Activated CD4-positive, alpha-beta T cell treated with anti-CD3 and anti-CD28 coated beads, Interleukin-2, amount 50 U/mL, for 48 hours (primary cell): ENCODE measurements around the gene HS6ST2.

Experiments used
- DNase-seq, 2 experiments: peaks; one replicate each; pipeline ENCODE4 v3.0.0-alpha.2; 2020

The HS6ST2 gene

GRCh38 chrX:132786217-132786616, 172.2 kb downstream of the HS6ST2 start:
- DNase-seq: no peak

DNA sequence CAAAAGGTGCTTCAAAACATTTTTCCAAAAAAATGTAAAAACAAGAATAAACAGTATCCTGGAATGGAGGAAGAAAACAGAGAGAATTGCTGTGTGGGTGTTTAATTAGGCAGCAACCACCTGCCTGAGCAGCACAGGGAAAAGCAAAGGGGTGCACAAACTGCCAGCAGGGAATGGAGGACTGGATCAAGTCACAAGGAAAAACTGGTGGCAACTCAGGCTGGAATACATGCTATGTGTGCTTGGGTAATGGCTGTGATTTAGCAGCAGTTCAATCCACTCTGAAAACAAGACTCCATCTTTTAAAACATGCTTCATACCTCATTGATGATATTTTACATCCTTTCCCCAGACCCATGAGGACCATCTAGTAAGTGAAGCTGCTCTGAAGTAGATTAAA, 179.5 kb downstream of the HS6ST2 start:
- DNase-seq: no peak

GRCh38 chrX:132776486-132777210, 181.8 kb downstream of the HS6ST2 start:
- DNase-seq: no peak

GRCh38 chrX:132775263-132775823, 183.1 kb downstream of the HS6ST2 start:
- DNase-seq: peak in 1 of 2 experiments; percentile 7

DNA sequence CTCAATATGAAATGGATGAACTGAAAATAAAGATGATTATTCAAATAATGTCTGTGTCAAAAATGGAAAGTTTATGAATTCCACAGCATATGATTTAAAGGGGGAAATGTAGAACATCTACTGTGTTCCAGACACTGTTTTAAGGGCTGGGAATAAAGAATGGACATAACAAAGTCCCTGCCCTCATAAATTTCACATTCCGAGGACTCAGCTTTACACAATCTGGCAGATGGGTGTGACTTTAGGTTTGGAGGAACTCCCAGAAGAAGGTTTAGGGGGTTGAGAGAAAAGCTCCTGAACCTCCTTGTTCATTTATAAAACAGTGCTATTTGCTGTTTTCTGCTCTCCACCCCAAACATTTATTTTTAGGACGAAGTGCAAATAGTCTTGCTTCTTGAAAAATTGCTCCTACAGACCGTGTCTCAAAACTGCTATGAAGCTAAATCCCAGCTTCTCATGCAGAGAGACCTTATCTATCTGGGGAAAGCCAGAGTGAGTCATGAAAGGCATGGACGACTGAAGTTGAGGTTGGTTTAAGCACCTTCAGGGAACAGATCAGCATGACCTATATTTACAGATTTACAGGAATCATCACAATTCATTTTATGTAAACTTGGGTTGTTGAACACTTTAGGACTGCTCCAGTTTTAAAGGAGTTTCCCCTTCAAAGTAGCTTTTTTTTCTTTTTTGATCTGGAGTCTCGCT, 184.3 kb downstream of the HS6ST2 start:
- DNase-seq: no peak

DNA sequence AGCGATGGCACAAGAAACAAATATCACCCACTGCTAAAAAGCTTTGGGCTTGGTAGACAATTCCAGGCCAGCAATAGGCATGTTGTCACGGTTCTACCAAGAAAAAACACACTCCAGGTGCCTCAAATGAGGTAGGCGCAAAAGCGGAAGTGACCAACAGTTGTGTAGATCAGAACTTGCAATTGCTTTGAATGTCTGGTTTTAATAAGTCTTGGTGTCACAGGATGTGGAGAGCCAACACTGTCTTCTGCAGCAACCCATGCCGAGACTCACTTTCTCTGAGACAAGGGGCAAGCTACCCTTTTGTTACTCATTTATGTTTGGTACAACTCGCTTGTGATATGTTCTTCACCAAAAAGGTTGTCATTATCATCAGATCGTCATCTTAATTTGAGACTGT, 188.8 kb downstream of the HS6ST2 start:
- no peak for DNase-seq

GRCh38 chrX:132766452-132766851, 192.0 kb downstream of the HS6ST2 start:
- DNase-seq: no peak

DNA sequence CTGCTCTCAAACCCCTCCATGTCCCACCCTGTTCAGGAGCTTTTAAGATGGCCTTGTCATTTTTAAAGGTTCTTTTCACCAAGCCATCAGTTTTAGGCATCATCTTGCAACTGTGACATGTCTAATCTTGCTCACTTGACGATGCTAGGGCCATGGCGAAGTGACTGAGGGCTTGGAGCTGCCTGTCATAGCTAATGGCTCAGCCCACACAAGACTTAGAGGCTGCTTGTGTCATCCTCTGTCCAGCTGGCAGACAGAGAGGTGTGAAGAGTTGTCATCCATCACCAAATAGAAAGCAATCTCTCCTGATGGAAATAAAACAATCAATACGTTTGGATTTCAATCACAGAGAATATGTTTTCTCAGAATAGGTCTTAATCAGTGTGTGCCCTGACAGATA, 194.9 kb downstream of the HS6ST2 start:
- no peak for DNase-seq

DNA sequence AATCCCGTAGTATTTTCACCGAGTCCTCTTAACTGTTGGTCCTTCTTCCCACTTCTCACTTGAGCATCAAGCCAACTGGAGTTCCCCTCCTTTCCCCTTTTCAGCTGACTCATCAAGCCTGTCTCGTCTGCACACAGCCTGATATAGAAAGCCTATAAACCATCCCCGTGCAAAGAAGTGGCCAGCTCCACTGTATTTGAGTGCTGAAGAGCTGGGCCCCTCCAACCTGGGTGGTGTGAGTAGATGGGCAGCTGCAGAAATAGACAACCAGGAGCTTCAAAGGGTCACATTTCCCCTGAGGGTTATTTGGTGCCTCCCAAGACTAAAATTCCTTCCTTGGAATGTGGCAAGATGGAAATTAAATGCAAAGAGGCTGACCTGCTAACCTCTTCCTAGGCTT, 199.7 kb downstream of the HS6ST2 start:
- no peak for DNase-seq

- DNase-seq: no peak
Observed at GRCh38 chrX:132757066-132757623, 201.3 kb downstream of the HS6ST2 start.

GRCh38 chrX:132756439-132756838, 202.0 kb downstream of the HS6ST2 start:
- no peak for DNase-seq

GRCh38 chrX:132751063-132751690, 207.3 kb downstream of the HS6ST2 start:
- no peak for DNase-seq

DNA sequence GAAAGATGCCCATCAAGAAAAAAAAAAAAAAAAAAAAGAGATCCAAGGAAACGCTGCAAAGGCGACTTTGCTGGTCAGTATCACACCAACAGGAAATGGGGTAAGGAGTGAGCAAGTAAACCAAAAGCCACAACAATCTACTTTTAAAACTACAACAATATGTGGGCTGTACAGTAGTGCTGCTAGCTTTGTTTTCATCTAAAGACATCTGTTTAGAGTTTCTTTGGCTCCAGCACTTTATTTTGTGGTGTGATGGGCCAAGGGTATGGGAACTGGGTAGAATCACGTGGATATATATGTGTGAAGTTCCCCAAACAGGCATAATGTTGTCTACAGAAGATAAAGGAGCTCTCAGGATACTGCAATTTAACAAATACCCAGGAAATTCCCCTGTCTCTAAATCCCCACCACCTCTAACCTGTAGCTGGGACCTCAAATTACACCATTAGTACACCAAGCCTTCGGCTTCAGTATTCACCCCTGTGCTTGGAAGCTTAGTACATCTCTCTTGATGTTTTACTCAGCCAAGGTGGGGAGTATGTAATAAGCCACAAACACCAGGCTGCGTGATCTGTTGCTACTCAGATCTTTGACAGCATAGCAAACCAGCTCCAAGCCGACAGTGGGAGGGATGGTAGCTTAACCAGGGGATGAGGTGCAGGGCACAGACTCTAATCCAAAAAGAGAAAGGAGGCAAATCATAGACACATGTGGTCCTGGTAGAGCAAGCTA, 207.9 kb downstream of the HS6ST2 start:
- DNase-seq: no peak

DNA sequence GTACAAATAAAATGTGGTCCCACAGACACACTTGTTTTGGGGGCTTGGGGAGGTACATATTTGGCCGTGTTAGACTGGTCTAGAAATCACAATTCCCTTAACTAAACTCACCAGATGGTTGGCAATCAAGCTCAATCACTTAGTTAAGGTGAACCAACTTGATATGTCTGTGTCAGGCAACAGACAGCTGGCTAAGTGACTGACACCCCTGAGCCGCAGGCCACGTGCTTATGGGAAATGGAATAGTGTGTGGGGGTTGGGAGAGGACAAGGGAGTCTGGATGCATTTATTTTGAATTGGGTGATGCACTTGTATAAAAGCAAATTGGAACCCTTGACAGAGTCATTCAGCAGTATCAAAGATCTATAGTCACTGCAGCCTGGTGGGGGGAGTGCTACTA, 209.0 kb downstream of the HS6ST2 start:
- no peak for DNase-seq

- no peak for DNase-seq
Observed at GRCh38 chrX:132748909-132749308, 209.5 kb downstream of the HS6ST2 start.

DNA sequence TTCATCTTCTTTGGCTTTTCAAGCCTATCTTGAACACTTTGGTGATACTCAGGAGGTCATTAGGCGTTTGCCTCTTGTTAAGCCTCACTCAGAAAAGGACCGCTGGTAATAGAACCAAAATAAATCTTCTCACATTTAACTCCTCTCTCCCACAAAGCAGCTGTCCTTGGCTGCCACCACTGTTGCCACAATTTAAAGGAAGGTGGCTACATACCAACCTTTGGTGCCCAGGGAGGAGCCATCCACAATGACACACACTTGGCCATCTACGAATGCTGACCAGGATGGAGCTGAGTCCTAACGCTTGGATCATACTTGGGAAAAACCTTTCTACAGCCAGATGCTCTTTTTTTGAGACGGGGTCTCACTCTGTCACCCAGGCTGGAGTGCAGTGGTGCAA, 210.2 kb downstream of the HS6ST2 start:
- DNase-seq: no peak

DNA sequence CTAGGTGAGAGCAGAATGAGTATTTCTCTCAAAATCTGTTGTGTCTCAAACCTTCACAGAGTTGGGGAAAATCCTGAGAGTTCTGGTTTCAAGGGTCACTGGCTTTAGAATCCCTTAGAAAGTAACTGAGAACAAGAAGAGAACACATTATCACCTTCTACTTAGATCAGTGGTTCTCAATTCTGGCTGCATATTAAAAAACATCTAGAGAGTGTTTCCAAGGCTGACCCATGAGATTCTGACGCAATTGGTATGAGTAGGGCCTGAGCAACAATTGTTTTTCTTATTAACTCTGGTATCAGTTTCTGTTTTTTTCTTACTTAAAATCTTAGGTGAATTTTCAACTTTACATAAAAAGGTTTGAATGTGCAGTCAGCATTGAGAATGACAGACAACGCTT, 212.8 kb downstream of the HS6ST2 start:
- no peak for DNase-seq

GRCh38 chrX:132744470-132744869, 214.0 kb downstream of the HS6ST2 start:
- no peak for DNase-seq

GRCh38 chrX:132743086-132743485, 215.3 kb downstream of the HS6ST2 start:
- DNase-seq: no peak

GRCh38 chrX:132742246-132742645, 216.2 kb downstream of the HS6ST2 start:
- DNase-seq: no peak

GRCh38 chrX:132741689-132742088, 216.7 kb downstream of the HS6ST2 start:
- DNase-seq: no peak

DNA sequence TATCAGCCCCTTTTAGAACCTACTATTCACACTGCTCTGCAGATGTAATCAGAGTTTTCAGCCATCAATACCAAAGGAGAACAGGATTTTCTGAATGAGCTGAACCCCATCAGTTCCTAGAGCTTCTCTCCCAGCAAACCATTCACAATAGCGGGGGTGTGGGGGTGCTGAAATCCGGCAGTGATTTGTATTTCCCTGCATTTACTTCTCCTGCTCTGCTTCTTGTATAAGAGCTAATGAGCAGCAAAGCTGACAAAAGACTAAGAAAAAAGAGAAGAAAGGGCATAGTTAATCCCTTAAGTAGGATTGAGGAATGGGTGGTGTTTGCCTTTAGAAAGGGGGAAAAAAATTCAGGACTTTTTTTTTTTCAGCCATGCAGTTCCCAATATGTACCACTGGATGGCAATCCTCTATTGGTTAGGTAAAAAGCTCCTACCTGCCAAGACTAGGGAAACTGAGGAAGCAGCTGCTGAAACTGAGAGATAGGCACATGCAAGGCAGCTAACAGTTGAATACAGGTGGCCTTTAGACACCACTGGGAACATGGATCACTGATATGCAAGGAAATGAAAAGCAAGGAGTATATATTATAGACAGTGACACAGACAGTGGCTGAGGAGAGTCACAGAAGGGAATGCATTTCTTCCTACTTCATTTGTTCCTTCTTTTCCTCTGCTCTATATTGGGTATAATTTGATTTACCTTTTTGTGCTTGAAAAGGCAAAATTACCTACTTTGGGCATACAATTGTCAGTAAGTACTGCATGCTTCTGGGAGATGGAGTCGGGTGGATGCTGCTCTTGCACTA, 217.9 kb downstream of the HS6ST2 start:
- no peak for DNase-seq
